Body of pancreas (tissue), 4 donors: ENCODE measurements around the gene ALPL. TPM values are rescaled to one million over a fixed set of nuclear protein-coding genes. Genes with fewer than 3 reads are reported as not detected.
A peak's percentile ranks its signal among the peaks of the same experiment; 100 is the strongest.

Experiments
- ATAC-seq: fragments of 150-250 bp; one replicate; pipeline ENCODE4 v1.9.1; 2016
- DNase-seq, 4 donors: peaks; one replicate each; pipeline ENCODE4 v3.0.0-alpha.2; 2019
- H3K27ac ChIP-seq, 4 donors: fragments of 200-600 bp; sonication (generic); 1 replicate in 3 of 4; 2 replicates in 1 of 4; pipeline versions ENCODE4 v1.5.1 to v1.6.1; 2016 to 2019; ENCODE audit warnings: mild to moderate bottlenecking in 1 of 4, mixed read lengths in 1 of 4, moderate library complexity in 1 of 4
- H3K27me3 ChIP-seq, 2 donors: fragments of 200-600 bp; sonication (generic); one replicate each; pipeline ENCODE4 v1.6.0; 2016; ENCODE audit warnings: mild to moderate bottlenecking in 1 of 2
- H3K36me3 ChIP-seq, 2 donors: fragments of 200-600 bp; sonication (generic); replicated peaks in 1 of 2; 2 replicates each; pipeline ENCODE4 v1.5.1; 2016; ENCODE audit warnings: low read depth in 2 of 2; ENCODE audit not compliant: insufficient read depth in 1 of 2
- H3K4me1 ChIP-seq: fragments of 200-600 bp; sonication (generic); one replicate; pipeline ENCODE4 v1.6.0; 2016
- H3K4me3 ChIP-seq, 2 donors: fragments of 200-600 bp; sonication (generic); 1 replicate in 1 of 2; 2 replicates in 1 of 2; pipeline ENCODE4 v1.5.1; 2016 to 2019
- H3K9me3 ChIP-seq, 3 donors: fragments of 200-600 bp; sonication (generic); 1 replicate in 2 of 3; 2 replicates in 1 of 3; pipeline ENCODE4 v1.5.1; 2016
- CTCF ChIP-seq, 7 experiments: fragments of 450-650 bp in 4 of 7; fragments of 200-600 bp in 3 of 7; sonication (generic) in 3 of 7; IDR thresholded peaks; one replicate each; pipeline ENCODE4 v1.5.1; 2016 to 2019; ENCODE audit warnings: antibody characterized with exemption in 7 of 7
- POLR2A ChIP-seq, 3 donors: fragments of 450-650 bp; IDR thresholded peaks; one replicate each; pipeline ENCODE4 v1.6.1; 2016; ENCODE audit warnings: antibody characterized with exemption in 3 of 3, mild to moderate bottlenecking in 2 of 3
- WGBS, 2 donors: methylation state at CpG; one replicate each; pipeline ENCODE4 v1.1.5; 2017; 5-methylcytosine and 5-hydroxymethylcytosine counted together
- intact Hi-C: fragments of 100-400 bp; cut with DNase I; formaldehyde crosslinking; loops from one replicate; pipeline ENCODE4 v1.15.1; 2023
- total RNA-seq, 2 donors: library from RNA; depleted of rRNA; stranded (reverse); fragments of >200 nt; gene quantifications; one replicate each; pipeline ENCODE4 v1.1.0, GENCODE V29; 2016

The ALPL gene
- total RNA-seq, 2 donors from 2014 or later, result 3.4 to 10.9 TPM

- no peaks in the 10 kb centered on the region for H3K9me3 ChIP-seq
- no peak overlapping the region for H3K27ac ChIP-seq
- no peak for DNase-seq
- peaks cover 12% of the 10 kb centered on the region for H3K4me1 ChIP-seq
- H3K27me3 ChIP-seq, result peaks cover 0 to 11% of the 10 kb centered on the region in 2 donors
- ATAC-seq, result no peak
- intact Hi-C loops, result no loop called here
- no peak for TF ChIP-seq POLR2A (IDR thresholded peaks at IDR 0.05)
- no peak for TF ChIP-seq CTCF (IDR thresholded peaks at IDR 0.05)
- no peak overlapping the region for H3K4me3 ChIP-seq
- WGBS, 2 donors, result 88 to 89% methylated on average over 1 of the region's 1 CpG
- H3K36me3 ChIP-seq, result no peaks in the 10 kb centered on the region
Observed at GRCh38 chr1:21507511-21508270, 1.5 kb upstream of the ALPL start.

GRCh38 chr1:21508580-21509350, 458 bp upstream of the ALPL start:
- 11 to 17% methylated on average over 22 to 31 of the region's 45 CpGs for WGBS, 2 donors
- Histone ChIP-seq H3K36me3 (no peaks in the 10 kb centered on the region), H3K27ac (no peak overlapping the region), H3K27me3 (peaks cover 0 to 11% of the 10 kb centered on the region in 2 donors), H3K4me3 (no peak overlapping the region), H3K4me1 (peaks cover 12% of the 10 kb centered on the region), H3K9me3 (no peaks in the 10 kb centered on the region)
- intact Hi-C loops, result no loop called here
- peak; percentile 77 for ATAC-seq
- TF ChIP-seq POLR2A (IDR thresholded peaks at IDR 0.05), result no peak
- peak; percentile 44 to 71 (median 55) for TF ChIP-seq CTCF (IDR thresholded peaks at IDR 0.05)
- peak; percentile 64 to 81 (median 72) for DNase-seq

GRCh38 chr1:21510113-21510493, 880 bp downstream of the ALPL start:
- ATAC-seq (no peak), DNase-seq (no peak)
- 57 to 80% methylated on average over 5 to 12 of the region's 12 CpGs for WGBS, 2 donors
- TF ChIP-seq POLR2A (IDR thresholded peaks at IDR 0.05) (no peak), CTCF (IDR thresholded peaks at IDR 0.05) (no peak)
- no peak overlapping the region for H3K27ac ChIP-seq
- no peaks in the 10 kb centered on the region for H3K36me3 ChIP-seq
- peaks cover 12% of the 10 kb centered on the region for H3K4me1 ChIP-seq
- peaks cover 0 to 11% of the 10 kb centered on the region in 2 donors for H3K27me3 ChIP-seq
- intact Hi-C loops, result loop anchor here (5.0 kb wide), 2 partner anchors 67 to 147 kb away; no protein-coding TSS in a partner anchor
- no peak overlapping the region for H3K4me3 ChIP-seq
- no peaks in the 10 kb centered on the region for H3K9me3 ChIP-seq

- DNase-seq (no peak), ATAC-seq (no peak)
- Histone ChIP-seq H3K27me3 (peaks cover 0 to 11% of the 10 kb centered on the region in 2 donors), H3K4me1 (peaks cover 12% of the 10 kb centered on the region), H3K9me3 (no peaks in the 10 kb centered on the region), H3K27ac (no peak overlapping the region), H3K36me3 (no peaks in the 10 kb centered on the region), H3K4me3 (no peak overlapping the region)
- intact Hi-C loops, result loop anchor here (5.0 kb wide), 2 partner anchors 66 to 146 kb away; no protein-coding TSS in a partner anchor
- TF ChIP-seq CTCF (IDR thresholded peaks at IDR 0.05) (no peak), POLR2A (IDR thresholded peaks at IDR 0.05) (no peak)
- WGBS, 2 donors, result 67 to 78% methylated on average over 9 of the region's 9 CpGs
Observed at GRCh38 chr1:21510885-21511578, 1.8 kb downstream of the ALPL start.
